HL-60 (cell line): ENCODE data around the gene PLA2G3.

Source experiments
- GABPA ChIP-seq: IDR thresholded peaks from 2 replicates; pipeline ENCODE4 v1.6.1; 2012; ENCODE audit warnings: low read depth
- TF ChIP-seq, protein P1 (sequence below): IDR thresholded peaks from one replicate; pipeline ENCODE4 v1.5.1; 2011; ENCODE audit warnings: low read length, control low read depth, inconsistent platforms; ENCODE audit not compliant: insufficient read depth

DNA sequence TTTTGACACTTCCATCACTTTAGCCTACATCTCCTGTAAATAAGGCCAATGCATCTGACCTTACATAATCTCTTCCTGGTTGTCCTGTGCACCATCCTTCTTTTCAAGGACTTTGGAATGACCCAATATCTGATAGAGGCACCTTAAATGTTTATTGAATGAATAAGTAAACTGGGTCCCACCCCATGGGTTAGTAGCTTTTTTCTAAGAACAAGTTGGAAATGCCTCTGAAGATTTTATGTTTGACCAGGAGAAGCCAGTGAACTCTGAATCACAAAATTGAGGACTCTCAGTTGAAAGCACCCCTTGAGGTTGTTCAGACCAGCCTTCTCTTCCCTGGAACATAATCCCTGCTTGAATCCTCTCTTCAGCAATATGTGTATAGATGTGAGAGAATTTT is 21.1 kb upstream of the PLA2G3 start:
- TF ChIP-seq GABPA: no peak
- TF ChIP-seq, protein P1, sequence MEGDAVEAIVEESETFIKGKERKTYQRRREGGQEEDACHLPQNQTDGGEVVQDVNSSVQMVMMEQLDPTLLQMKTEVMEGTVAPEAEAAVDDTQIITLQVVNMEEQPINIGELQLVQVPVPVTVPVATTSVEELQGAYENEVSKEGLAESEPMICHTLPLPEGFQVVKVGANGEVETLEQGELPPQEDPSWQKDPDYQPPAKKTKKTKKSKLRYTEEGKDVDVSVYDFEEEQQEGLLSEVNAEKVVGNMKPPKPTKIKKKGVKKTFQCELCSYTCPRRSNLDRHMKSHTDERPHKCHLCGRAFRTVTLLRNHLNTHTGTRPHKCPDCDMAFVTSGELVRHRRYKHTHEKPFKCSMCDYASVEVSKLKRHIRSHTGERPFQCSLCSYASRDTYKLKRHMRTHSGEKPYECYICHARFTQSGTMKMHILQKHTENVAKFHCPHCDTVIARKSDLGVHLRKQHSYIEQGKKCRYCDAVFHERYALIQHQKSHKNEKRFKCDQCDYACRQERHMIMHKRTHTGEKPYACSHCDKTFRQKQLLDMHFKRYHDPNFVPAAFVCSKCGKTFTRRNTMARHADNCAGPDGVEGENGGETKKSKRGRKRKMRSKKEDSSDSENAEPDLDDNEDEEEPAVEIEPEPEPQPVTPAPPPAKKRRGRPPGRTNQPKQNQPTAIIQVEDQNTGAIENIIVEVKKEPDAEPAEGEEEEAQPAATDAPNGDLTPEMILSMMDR: no peak
